Fibroblast of lung (primary cell): ENCODE measurements around the gene MARCHF2.

Source experiments
- EZH2 ChIP-seq: IDR thresholded peaks from 2 replicates; pipeline ENCODE4 v1.5.1; 2012; ENCODE audit warnings: low read length, control low read depth, mild to moderate bottlenecking; ENCODE audit errors: missing control alignments
- TF ChIP-seq, protein P1 (sequence below), 2 donors: IDR thresholded peaks in 1 of 2; conservative IDR thresholded peaks in 1 of 2; 1 replicate in 1 of 2; 2 replicates in 1 of 2; pipeline ENCODE4 v1.5.1; 2011 to 2012; ENCODE audit warnings: low read length in 2 of 2, control low read depth in 1 of 2, inconsistent platforms in 1 of 2, low read depth in 1 of 2, mild to moderate bottlenecking in 1 of 2

- TF ChIP-seq, protein P1, sequence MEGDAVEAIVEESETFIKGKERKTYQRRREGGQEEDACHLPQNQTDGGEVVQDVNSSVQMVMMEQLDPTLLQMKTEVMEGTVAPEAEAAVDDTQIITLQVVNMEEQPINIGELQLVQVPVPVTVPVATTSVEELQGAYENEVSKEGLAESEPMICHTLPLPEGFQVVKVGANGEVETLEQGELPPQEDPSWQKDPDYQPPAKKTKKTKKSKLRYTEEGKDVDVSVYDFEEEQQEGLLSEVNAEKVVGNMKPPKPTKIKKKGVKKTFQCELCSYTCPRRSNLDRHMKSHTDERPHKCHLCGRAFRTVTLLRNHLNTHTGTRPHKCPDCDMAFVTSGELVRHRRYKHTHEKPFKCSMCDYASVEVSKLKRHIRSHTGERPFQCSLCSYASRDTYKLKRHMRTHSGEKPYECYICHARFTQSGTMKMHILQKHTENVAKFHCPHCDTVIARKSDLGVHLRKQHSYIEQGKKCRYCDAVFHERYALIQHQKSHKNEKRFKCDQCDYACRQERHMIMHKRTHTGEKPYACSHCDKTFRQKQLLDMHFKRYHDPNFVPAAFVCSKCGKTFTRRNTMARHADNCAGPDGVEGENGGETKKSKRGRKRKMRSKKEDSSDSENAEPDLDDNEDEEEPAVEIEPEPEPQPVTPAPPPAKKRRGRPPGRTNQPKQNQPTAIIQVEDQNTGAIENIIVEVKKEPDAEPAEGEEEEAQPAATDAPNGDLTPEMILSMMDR (conservative IDR thresholded peaks at IDR 0.05 in 1 of 2, IDR thresholded peaks at IDR 0.05 in 1 of 2; ENCODE audit: low read depth in 1 of 2, low read length in 2 of 2), result no peak
- no peak for TF ChIP-seq EZH2
These were observed 25.2 kb upstream of the MARCHF2 start for GRCh38 chr19:8387688-8388611.
